Measurements from ENCODE around the gene SLC49A3. TPM values are rescaled to one million over a fixed set of nuclear protein-coding genes. Genes with fewer than 3 reads are reported as not detected.
A peak's percentile ranks its signal among the peaks of the same experiment; 100 is the strongest.

Gene SLC49A3
- total and polyA plus RNA-seq, 2 of the 13 experiments (the other 11 are each of a cell fraction or from before 2014, with no cell fraction given): 0.07 to 0.17 TPM

- TF ChIP-seq HMGXB3 (CRISPR knock-in tag; IDR thresholded peaks at IDR 0.05; ENCODE audit: borderline replicate concordance): peak; percentile 57; the same call in 1 of the 2 replicates
- TF ChIP-seq ZBTB4 (CRISPR knock-in tag; IDR thresholded peaks at IDR 0.05; ENCODE audit: borderline replicate concordance): peak; percentile 51; the same call in 1 of the 2 replicates
- no peak for TF ChIP-seq ZNF615 (CRISPR knock-in tag; IDR thresholded peaks at IDR 0.05; ENCODE audit: borderline replicate concordance)
- no peak for TF ChIP-seq GLMP (CRISPR knock-in tag; IDR thresholded peaks at IDR 0.05; ENCODE audit: borderline replicate concordance)
- peak; percentile 83 for TF ChIP-seq HDAC1 (CRISPR knock-in tag; IDR thresholded peaks at IDR 0.05)
- no peak for TF ChIP-seq NFYB (CRISPR knock-in tag; IDR thresholded peaks at IDR 0.05)
- TF ChIP-seq TBP (CRISPR knock-in tag; IDR thresholded peaks at IDR 0.05): no peak
- TF ChIP-seq SAFB2 (CRISPR knock-in tag; IDR thresholded peaks at IDR 0.05; ENCODE audit: borderline replicate concordance, low read depth): no peak
- no peak for TF ChIP-seq NFE2L2 (IDR thresholded peaks at IDR 0.05; ENCODE audit: low read length)
- TF ChIP-seq ZIK1 (CRISPR knock-in tag; IDR thresholded peaks at IDR 0.05; ENCODE audit: borderline replicate concordance, low read depth): no peak
- peak; percentile 53; the same call in 1 of the 2 replicates for TF ChIP-seq HOXA3 (CRISPR knock-in tag; IDR thresholded peaks at IDR 0.05)
- TF ChIP-seq ZBTB26 (CRISPR knock-in tag; IDR thresholded peaks at IDR 0.05; ENCODE audit: borderline replicate concordance): peak; percentile 70; the same call in 1 of the 2 replicates
- no peak for TF ChIP-seq WIZ (CRISPR knock-in tag; IDR thresholded peaks at IDR 0.05)
- no peak for TF ChIP-seq ZNF549 (CRISPR knock-in tag; IDR thresholded peaks at IDR 0.05)
- TF ChIP-seq ZNF761 (CRISPR knock-in tag; conservative IDR thresholded peaks at IDR 0.05): no peak
- TF ChIP-seq REXO4 (CRISPR knock-in tag; IDR thresholded peaks at IDR 0.05; ENCODE audit: borderline replicate concordance): 0 out of 2 replicates have a peak, but pooled peaks have one; percentile 43
- TF ChIP-seq JUND (CRISPR knock-in tag; IDR thresholded peaks at IDR 0.05): no peak
- TF ChIP-seq DMAP1 (CRISPR knock-in tag; IDR thresholded peaks at IDR 0.05): 0 out of 2 replicates have a peak, but pooled peaks have one; percentile 39
- TF ChIP-seq ZNF382 (CRISPR knock-in tag; IDR thresholded peaks at IDR 0.05; ENCODE audit: borderline replicate concordance): no peak
- no peak for TF ChIP-seq ADNP (CRISPR knock-in tag; IDR thresholded peaks at IDR 0.05)
These were observed 4.0 kb upstream of the SLC49A3 start (continued) for GRCh38 chr4:692771-693554.
